OCI-LY1 (cell line): ENCODE measurements around the gene LDHA.

Source experiments
- CTCF ChIP-seq: fragments of 200-600 bp; sonication (generic), shearing (Covaris generic); IDR thresholded peaks from 2 replicates; pipeline ENCODE4 v1.5.1; 2017; ENCODE audit warnings: mild to moderate bottlenecking, antibody characterized with exemption, low read length, moderate library complexity, mixed read lengths
- EZH2 ChIP-seq: fragments of 200-600 bp; sonication (generic), shearing (Covaris generic); IDR thresholded peaks from 2 replicates; pipeline ENCODE4 v1.8.0; 2017; ENCODE audit warnings: borderline replicate concordance, mixed run types, mild to moderate bottlenecking, antibody characterized with exemption, low read length, moderate library complexity, mixed read lengths

GRCh38 chr11:18394928-18395734, 768 bp downstream of the LDHA start:
- TF ChIP-seq EZH2 (no peak), CTCF (no peak)
